Fibroblast of peridontal ligament (primary cell): ENCODE data around the gene SETD3.
"Not testable (repeated sequence)": the region's sequence is repeated elsewhere in the genome, so short reads cannot be mapped to it uniquely, and the experiment has no call there.

Source experiments
- DNase-seq: peaks from one replicate; pipeline ENCODE4 v3.0.0-alpha.2; 2010; ENCODE audit errors: extremely low read depth

Gene SETD3

DNA sequence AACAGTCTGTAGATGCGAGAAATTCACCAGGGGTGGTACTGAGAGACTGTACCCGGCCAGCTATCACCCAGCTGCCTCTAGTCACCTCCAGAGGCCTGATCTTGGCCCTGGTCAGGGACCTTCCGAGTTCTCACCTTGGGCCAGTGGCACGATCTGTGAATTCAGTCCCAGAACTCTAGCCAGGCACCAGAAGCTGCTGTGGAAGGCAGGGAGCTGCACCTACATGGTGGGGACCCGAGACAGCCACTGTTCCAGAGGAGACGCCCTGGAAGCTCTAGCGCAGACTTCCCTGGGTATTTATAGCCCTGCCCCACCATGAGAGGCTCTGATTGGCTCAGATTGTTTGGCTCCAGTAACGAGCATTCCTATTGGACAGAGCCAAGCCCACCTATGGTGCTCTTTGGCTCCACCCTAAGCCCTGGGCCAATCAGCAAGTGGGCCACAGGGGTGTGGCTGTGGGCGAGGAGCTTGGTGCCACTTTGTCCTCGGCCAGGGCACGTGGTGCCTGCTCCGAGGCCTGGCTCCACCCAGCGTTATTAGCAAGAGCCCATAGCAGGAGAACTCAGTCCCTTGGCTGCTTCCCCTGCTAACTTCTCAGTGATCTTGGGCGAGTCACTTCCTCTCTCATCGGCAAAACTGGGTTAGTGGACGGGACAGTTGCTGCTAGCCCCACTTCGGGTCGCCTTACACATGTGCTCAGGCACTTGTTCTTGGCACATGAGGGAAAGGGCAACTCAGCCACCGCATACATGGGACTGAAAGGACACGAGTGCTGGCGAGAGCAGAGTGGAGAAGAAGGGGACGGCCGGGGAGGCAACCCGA, 119.7 kb downstream of the SETD3 start:
- no peak for DNase-seq

DNA sequence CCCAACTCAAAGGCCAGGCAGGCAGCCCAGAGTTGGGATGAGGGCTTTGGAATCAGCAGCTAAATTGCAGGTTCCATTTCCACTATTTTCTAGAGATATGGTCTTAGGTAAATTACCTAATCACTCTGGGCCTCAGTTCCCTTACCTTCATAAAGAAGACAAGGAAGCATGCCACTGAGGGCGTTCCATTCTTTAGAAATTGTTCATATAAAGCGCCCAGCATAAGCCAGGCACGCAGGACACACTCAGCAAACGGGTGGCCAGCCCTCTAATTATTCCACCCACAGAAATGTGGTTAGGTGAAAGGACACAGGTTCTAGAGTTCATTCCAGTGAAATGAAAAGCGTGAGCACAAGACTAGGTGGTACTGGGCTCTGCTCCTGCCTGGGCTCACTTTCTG, 120.8 kb downstream of the SETD3 start:
- DNase-seq = no peak

DNA sequence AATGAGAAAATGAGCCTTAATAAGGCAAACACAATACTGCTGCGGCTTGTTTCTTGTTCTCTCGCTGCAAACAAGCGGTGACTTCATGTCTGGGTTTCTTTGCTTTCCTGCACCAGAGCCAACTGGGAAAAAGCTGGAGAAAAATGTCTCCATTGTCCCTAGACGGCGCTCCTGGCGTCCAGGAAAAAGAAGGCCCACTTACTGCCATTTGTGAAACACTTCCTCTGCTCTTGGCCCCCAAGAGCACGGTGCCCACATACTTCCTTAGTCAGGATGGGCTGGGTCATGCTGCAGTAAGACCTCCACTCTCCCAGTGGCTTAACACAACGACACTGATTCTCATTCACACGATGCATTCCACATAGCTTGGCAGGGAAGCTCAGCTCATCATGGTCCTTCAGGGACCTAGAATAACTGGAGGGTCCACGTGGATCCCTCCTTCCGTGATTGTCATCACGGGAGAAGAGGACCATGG, 122.7 kb downstream of the SETD3 start:
- no peak for DNase-seq

DNA sequence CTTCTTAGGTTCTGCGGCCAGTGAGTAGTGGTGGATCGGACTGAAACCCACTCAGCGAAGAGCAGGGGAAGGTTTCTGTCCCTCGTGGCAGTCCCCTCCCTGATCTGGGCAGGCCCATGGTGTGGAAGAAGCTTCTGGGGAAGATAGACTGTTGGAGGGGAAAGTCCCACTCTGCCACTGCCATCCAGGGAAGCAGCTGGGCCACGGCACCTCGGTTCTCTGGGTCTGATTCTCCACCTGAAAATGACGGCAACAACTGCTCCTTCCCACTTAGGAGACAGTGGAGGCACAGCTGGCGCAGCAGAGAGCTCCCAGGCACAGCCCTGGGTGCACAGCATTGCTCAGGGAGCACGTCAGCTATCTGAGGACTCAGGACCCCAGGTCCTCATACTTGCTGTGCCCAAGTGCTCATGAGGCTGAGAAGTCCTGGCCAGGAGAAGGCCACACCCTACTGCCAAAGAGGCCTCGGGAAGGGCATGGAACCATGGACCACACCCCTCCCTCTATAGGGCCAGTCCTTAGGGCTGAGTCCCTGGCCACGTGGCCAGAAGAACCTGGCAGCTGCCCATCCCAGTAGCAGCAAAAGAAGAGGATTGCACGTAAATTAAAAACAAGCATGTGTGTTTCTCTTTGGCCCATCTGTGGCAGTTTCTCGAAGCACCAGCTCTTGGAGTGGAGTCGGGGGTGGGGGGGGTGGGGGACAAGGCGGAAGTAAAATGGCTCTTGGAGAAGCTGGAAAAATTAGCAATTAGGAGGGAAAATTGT, 123.3 kb downstream of the SETD3 start:
- DNase-seq = no peak

DNA sequence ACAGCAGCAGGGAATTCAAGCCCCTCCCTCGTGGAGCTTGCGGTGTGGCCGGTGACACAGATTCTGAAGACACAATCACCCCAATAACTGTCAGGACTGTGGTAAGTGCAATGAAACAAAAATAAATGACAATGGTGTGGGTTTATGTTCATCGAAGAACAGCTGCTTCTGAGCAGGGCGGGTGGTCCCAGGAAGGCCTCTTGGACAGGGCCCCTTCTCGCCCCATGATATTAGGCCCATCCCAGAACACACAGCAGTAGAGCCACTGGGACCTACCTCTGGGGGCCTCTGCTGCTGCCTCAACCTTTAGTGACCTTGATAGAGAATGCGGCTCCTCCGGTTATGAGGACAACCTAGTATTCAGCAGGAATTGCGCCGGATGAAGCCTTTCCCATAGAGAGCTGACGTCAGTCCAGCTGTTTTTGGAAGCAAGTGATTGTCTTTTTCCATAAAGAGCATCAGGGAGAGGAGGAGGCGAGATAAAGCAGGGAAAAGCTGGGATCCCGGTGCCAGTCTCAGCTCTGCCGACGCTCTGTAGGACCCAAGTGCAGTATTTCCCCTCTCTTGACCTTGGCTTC, 124.5 kb downstream of the SETD3 start:
- DNase-seq = no peak

DNA sequence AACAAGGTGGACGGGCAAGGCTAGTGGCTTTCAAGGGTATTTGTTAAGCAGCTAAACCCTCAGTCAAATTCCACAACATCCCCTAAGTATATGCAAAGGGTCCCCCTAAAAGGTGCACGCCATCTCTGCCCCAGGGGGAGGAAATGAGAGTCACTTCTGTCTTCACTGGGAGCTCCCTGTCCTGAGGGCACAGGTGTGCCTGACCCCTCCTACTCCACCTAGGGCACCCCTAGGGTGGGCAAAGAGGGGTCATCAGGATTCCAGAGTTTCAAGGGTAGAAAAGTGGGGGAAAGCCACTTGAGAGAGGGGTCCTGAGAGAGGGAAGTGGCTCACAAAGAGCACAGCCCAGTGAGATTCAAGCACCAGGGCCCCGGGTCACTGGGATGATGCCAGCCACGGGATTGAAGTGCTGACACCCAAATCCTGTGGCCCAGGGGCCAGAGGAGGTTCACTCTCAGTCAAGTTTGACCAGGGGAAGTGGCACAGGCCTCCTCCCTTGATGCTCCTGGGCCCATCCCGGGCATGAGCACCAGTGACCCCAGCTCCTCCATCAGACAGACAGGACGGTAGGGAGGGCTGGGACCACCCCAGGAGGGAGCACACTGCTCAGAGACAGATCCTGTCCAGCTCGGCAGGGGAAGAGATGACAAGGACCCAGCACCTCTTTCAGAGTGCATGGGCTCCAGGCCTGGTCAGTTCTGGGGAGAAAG, 126.3 kb downstream of the SETD3 start:
- no peak for DNase-seq

DNA sequence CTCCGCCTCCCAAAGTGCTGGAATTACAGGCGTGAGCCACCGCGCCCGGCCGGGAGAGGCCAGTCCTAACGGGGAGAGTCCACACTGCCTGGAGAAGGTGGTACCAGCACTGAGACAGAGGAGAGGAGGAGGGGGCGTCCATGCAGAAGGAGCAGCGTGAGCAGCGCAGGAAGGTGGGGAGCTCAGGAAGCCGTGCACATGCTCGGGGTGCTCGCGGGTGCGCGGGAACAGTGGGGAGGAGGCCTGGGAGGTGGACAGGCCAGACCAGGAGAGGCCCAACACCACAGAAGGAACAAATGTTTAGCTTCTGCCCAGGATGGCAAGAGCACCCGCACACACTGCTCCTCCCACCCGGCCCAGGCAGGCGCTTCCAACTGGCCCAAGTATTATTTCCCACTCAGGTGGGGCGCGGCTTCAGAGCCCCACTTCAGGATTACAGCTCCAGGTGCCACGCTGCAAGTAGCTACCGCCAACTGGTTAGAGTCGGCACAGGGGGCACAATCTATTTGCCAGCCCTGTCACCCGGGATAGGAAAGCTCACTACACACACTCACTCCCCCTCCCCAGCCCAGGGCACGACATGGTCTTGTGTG, 127.9 kb downstream of the SETD3 start:
- no peak for DNase-seq

DNA sequence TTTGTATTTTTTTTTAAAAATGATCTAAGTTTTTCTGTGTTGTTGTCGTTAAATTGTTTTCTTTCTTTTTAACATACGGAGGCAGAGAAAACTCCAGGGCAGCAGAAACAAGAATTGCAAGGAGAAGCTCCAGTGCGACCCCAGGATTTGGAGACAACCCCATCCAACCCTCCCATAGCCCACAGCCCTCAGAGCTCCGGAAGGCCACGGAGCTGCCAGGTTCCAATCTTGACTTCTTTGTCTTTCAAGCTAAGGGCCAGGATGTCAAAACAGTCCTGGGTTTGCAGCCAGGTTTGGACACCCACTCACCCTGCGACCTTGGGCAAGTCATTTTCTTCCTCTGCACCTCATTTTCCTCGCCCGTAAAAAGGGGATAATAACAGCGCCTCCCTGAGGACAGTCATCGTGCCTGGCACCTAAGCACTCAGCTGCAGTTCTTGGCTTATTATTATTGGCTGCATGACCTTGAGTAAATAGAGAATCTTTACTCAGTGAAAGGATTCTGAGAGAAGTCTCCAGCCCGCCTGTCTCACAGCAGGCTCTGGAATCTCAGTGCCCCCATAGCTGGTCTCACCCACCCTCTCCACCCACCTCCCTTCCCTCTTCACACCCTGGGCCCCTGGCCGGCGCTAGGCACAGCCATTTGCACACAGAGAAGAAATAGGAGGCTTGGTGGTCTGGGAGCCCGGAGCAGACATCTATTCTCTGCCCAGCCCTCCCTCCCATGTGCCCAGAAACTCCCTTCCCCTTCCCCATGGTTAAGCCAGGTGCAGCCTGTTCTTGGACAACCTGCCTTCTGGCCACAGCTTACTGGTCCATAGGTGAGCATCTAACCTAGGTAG, 129.3 kb downstream of the SETD3 start:
- no peak for DNase-seq

DNA sequence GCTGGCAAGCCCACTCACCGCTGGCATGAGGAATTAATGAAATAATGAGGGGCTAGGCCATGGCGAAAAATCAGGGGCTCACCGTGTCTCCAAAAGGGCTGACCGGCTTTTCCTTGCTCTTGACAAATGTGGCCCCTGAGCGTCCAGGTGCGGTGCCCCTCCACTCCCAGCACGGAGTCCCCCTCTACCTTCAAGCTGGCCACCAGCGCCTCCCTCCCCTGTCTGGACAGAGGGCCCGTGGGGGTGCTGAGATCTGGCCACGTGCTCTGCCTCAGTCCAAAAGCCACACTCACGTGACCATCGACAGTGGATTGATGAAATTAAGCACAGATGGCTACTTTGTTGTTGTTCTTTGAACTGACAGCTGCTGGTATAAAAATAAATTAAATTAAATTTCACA, 129.9 kb downstream of the SETD3 start:
- DNase-seq = peak; percentile 3

DNA sequence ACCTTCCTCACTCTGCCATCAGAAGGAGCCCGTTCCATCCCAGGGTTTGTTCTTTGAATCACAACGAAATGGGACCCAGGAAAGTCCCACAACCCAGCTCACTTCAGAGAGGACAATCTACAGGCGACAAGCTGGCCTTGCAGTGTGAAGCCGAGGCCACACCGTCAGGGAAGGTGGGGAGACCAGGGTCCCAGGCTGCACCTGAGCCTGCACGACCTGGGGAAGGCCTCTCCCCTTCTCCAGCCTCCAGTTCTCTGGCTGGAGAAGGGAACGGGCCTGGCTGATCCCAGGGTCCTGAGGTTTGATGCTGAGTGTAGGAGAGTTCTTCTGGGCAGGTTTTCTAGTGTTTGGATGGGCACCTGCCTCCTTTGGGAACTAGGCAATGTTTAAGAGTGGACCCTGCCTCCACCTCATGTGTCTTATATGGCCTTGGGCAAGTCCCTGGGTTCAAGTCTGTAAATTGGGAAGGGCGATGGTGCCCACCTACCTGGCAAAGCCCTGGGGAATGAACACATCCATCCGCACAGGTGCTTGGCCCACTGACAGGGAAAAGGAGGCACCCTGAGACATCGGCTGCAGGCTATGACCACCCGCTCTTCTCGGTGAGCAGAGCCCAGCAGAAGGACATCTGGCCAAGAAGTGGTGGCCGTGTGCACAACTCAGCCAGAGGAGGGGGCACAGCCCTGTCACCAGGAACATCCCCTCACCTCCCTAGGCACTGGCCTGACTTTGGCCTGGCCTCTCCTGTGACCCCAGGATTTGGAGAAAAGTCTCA, 130.8 kb downstream of the SETD3 start:
- DNase-seq = no peak

DNA sequence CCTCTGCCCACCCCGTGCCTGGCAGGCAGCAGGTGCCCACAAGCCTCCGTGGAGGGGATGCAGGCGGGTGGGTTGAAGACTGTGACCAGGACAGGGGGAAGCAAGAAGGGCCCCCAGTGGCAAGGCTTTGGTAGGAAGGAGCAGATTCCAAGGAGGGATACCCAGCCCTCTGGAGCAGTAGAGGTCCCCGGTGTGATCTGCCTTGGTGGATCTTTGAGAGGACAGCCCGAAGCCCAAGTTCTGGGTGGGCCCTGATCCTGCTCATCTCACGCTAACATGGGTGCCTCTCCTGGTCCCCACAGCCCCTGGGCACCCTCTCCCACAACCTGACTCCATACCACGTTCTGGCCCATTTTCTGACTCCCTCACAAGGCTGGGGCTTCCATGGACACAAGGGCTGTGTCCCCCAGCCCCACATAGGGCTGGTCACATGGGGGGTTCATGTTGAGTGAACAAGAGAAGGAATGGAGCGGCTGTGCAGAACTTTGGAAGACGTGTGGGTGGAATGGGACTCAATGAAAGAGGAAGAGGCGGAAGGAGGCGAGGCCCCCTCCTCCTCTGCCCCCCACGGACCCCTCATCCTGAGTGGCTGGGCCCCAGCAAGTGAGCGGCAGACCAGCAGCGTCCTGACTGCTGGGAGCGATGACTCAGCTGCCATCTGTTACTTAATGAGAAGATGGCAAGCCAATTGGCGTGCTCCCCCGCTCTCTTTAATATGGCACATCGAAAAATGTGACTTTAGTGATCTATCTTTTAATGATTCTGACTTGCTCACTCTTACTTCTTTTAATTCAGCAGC, 131.6 kb downstream of the SETD3 start:
- DNase-seq = no peak

DNA sequence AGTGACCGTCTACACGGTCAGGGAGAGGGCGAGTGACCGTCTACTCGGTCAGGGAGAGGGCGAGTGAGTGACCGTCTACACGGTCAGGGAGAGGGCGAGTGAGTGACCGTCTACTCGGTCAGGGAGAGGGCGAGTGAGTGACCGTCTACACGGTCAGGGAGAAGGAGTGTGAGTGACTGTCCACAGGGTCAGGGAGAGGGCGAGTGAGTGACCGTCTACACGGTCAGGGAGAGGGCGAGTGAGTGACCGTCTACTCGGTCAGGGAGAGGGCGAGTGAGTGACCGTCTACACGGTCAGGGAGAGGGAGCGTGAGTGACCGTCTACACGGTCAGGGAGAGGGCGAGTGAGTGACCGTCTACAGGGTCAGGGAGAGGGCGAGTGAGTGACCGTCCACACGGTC, 132.4 kb downstream of the SETD3 start:
- DNase-seq = not testable (repeated sequence)
